Measurements from ENCODE around the gene LGALS8.

The LGALS8 gene

GRCh38 chr1:236589531-236589930 lies 65.7 kb downstream of the LGALS8 start:
- no peak for ATAC-seq
- no peak for TF ChIP-seq TSHZ2 (CRISPR knock-in tag; IDR thresholded peaks at IDR 0.05)

- TF ChIP-seq PPARA (CRISPR knock-in tag; IDR thresholded peaks at IDR 0.05; ENCODE audit: borderline replicate concordance) (no peak), BACH2 (CRISPR knock-in tag; IDR thresholded peaks at IDR 0.05; ENCODE audit: borderline replicate concordance) (no peak)
- no peak for ATAC-seq
Observed at GRCh38 chr1:236590553-236591150, 66.9 kb downstream of the LGALS8 start.

- TF ChIP-seq CREB5 (CRISPR knock-in tag; IDR thresholded peaks at IDR 0.05; ENCODE audit: low read depth) (no peak), ISL1 (CRISPR knock-in tag; IDR thresholded peaks at IDR 0.05) (no peak), ZNF8 (CRISPR knock-in tag; IDR thresholded peaks at IDR 0.05) (no peak), ZNF565 (CRISPR knock-in tag; conservative IDR thresholded peaks at IDR 0.05; ENCODE audit: low read depth) (no peak)
- no peak for ATAC-seq
Observed at GRCh38 chr1:236602171-236602570, 78.4 kb downstream of the LGALS8 start.
